ENCODE measurements around the gene CACNG8. TPM values are rescaled to one million over a fixed set of nuclear protein-coding genes. Genes with fewer than 3 reads are reported as not detected.

The CACNG8 gene
- total RNA-seq, 1 experiment from 2014 or later: 0.91 TPM

GRCh38 chr19:54024660-54025059 is 61.9 kb downstream of the CACNG8 start:
- TF ChIP-seq CTCF (IDR thresholded peaks at IDR 0.05; ENCODE audit: insufficient read depth in 1 of 2, low read depth in 1 of 2, low read length in 1 of 2, severe bottlenecking in 1 of 2, unreplicated experiment in 1 of 2): no peak
- Mint-ChIP-seq H3K27ac (ENCODE audit: unreplicated experiment) (no peak overlapping the region), H3K4me3 (ENCODE audit: unreplicated experiment) (no peak overlapping the region), H3K27me3 (ENCODE audit: insufficient read depth, unreplicated experiment) (no peaks in the 10 kb centered on the region), H3K36me3 (ENCODE audit: insufficient read depth, unreplicated experiment) (peaks cover 5% of the 10 kb centered on the region), H3K4me1 (ENCODE audit: low read depth, unreplicated experiment) (no peaks in the 10 kb centered on the region), H3K9me3 (ENCODE audit: unreplicated experiment) (no peaks in the 10 kb centered on the region)
- ChIA-PET POLR2A (no interaction called here), CTCF (interaction anchor here (0.6 to 1.5 kb wide), 3 partner anchors 15 to 173 kb away, joined by 3 to 8 read pairs (median 5); no protein-coding TSS in a partner anchor)
- H3K9me3 ChIP-seq: no peaks in the 10 kb centered on the region
- no TSS peak for BruUV-seq (replicated peaks)
- H3K4me1 ChIP-seq: peaks cover 5% of the 10 kb centered on the region
- no peak overlapping the region for H3K4me3 ChIP-seq (ENCODE audit: low read depth, low read length)
- H3K27me3 ChIP-seq (replicated peaks; ENCODE audit: control insufficient read depth, insufficient read depth, low read length): no peaks in the 10 kb centered on the region
- no peaks in the 10 kb centered on the region for H3K36me3 ChIP-seq (ENCODE audit: control insufficient read depth, insufficient read depth, low read length)
- no peak for DNase-seq
- intact Hi-C loops (cut with micrococcal nuclease; ENCODE audit: unreplicated experiment): loop anchor here (1.0 to 5.0 kb wide), 4 partner anchors 142 to 827 kb away; partner anchors contain the start of gene PRKCG

DNA sequence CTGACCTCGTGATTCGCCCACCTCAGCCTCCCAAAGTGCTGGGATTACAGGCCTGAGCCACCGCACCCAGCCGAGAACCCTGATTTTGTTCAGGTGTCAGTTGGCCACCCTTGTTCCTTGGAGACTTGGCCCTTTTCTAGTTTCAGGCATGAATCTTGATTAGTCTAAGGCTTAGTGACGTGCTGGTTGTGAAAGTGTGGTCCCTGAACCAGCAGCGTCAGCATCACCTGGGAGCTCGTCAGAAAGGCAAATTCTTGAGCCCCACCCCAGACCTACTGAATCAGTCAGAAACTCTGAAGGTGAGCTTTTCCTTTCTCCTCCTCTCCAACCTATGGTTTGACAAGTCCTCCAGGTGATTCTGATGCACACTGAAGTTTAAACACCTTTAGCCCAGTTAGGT is 63.9 kb downstream of the CACNG8 start:
- POLR2A ChIA-PET: no interaction called here

GRCh38 chr19:54029301-54029700 is 66.6 kb downstream of the CACNG8 start:
- Histone ChIP-seq H3K27me3 (replicated peaks; ENCODE audit: control insufficient read depth, insufficient read depth, low read length) (no peaks in the 10 kb centered on the region), H3K36me3 (ENCODE audit: control insufficient read depth, insufficient read depth, low read length) (no peaks in the 10 kb centered on the region), H3K9me3 (no peaks in the 10 kb centered on the region), H3K4me1 (no peaks in the 10 kb centered on the region), H3K4me3 (ENCODE audit: low read depth, low read length) (no peak overlapping the region)
- Mint-ChIP-seq H3K27me3 (ENCODE audit: insufficient read depth, unreplicated experiment) (no peaks in the 10 kb centered on the region), H3K4me1 (ENCODE audit: low read depth, unreplicated experiment) (peaks cover 16% of the 10 kb centered on the region), H3K4me3 (ENCODE audit: unreplicated experiment) (no peak overlapping the region), H3K9me3 (ENCODE audit: unreplicated experiment) (no peaks in the 10 kb centered on the region), H3K27ac (ENCODE audit: unreplicated experiment) (no peak overlapping the region), H3K36me3 (ENCODE audit: insufficient read depth, unreplicated experiment) (peaks cover 1% of the 10 kb centered on the region)
- intact Hi-C loops (cut with micrococcal nuclease; ENCODE audit: unreplicated experiment): no loop called here
- DNase-seq: no peak
- ChIA-PET POLR2A (no interaction called here), CTCF (interaction anchor here (0.9 to 1.3 kb wide), 12 partner anchors 8 to 236 kb away, joined by 3 to 12 read pairs (median 6); partner anchors contain the start of genes CNOT3 and MYADM)
- TF ChIP-seq CTCF (IDR thresholded peaks at IDR 0.05; ENCODE audit: insufficient read depth in 1 of 2, low read depth in 1 of 2, low read length in 1 of 2, severe bottlenecking in 1 of 2, unreplicated experiment in 1 of 2): no peak
- BruUV-seq (replicated peaks): no TSS peak

More for the DNA sequence above, 63.9 kb downstream of the CACNG8 start:
- no TSS peak for BruUV-seq (replicated peaks)
- Mint-ChIP-seq H3K27me3 (ENCODE audit: insufficient read depth, unreplicated experiment) (no peaks in the 10 kb centered on the region), H3K4me3 (ENCODE audit: unreplicated experiment) (no peak overlapping the region), H3K27ac (ENCODE audit: unreplicated experiment) (no peak overlapping the region), H3K9me3 (ENCODE audit: unreplicated experiment) (no peaks in the 10 kb centered on the region), H3K4me1 (ENCODE audit: low read depth, unreplicated experiment) (peaks cover 16% of the 10 kb centered on the region), H3K36me3 (ENCODE audit: insufficient read depth, unreplicated experiment) (peaks cover 5% of the 10 kb centered on the region)
- Histone ChIP-seq H3K36me3 (ENCODE audit: control insufficient read depth, insufficient read depth, low read length) (no peaks in the 10 kb centered on the region), H3K4me1 (no peaks in the 10 kb centered on the region), H3K27me3 (replicated peaks; ENCODE audit: control insufficient read depth, insufficient read depth, low read length) (no peaks in the 10 kb centered on the region), H3K9me3 (no peaks in the 10 kb centered on the region), H3K4me3 (ENCODE audit: low read depth, low read length) (no peak overlapping the region)
- no peak for TF ChIP-seq CTCF (IDR thresholded peaks at IDR 0.05; ENCODE audit: insufficient read depth in 1 of 2, low read depth in 1 of 2, low read length in 1 of 2, severe bottlenecking in 1 of 2, unreplicated experiment in 1 of 2)
- CTCF ChIA-PET: interaction anchor here (0.9 kb wide), 1 partner anchor 55 kb away, joined by 3 read pairs; the partner anchor contains the start of gene TARM1
- DNase-seq: no peak
- intact Hi-C loops (cut with micrococcal nuclease; ENCODE audit: unreplicated experiment): no loop called here
